ENCODE data around the gene SMYD3.

Gene SMYD3

GRCh38 chr1:246041360-246041759 lies 465.7 kb downstream of the SMYD3 start:
- Histone ChIP-seq H3K36me3 (no peaks in the 10 kb centered on the region), H3K4me1 (peaks cover 10% of the 10 kb centered on the region; the same call in 1 of the 2 replicates), H3K27me3 (no peaks in the 10 kb centered on the region), H3K9me3 (no peaks in the 10 kb centered on the region), H3K4me3 (ENCODE audit: low read depth, low read length) (no peak overlapping the region)
- no peak for DNase-seq
- no peak for TF ChIP-seq CTCF (IDR thresholded peaks at IDR 0.05; ENCODE audit: low read depth, low read length)

- no peak for TF ChIP-seq CTCF (IDR thresholded peaks at IDR 0.05; ENCODE audit: low read depth, low read length)
- Histone ChIP-seq H3K27me3 (no peaks in the 10 kb centered on the region), H3K9me3 (no peaks in the 10 kb centered on the region)
Measured at GRCh38 chr1:246040200-246040890, 466.7 kb downstream of the SMYD3 start.

GRCh38 chr1:246039584-246039983 lies 467.5 kb downstream of the SMYD3 start:
- no peak for DNase-seq
- Histone ChIP-seq H3K27me3 (no peaks in the 10 kb centered on the region), H3K4me3 (ENCODE audit: low read depth, low read length) (no peak overlapping the region), H3K4me1 (peaks cover 16% of the 10 kb centered on the region), H3K9me3 (no peaks in the 10 kb centered on the region), H3K36me3 (no peaks in the 10 kb centered on the region)
- no peak for TF ChIP-seq CTCF (IDR thresholded peaks at IDR 0.05; ENCODE audit: low read depth, low read length)

More at GRCh38 chr1:246040200-246040890, 466.7 kb downstream of the SMYD3 start:
- H3K4me1 ChIP-seq = peaks cover 16% of the 10 kb centered on the region
- DNase-seq = no peak
- H3K4me3 ChIP-seq (ENCODE audit: low read depth, low read length) = no peak overlapping the region
- no peaks in the 10 kb centered on the region for H3K36me3 ChIP-seq

GRCh38 chr1:246037832-246038231 lies 469.2 kb downstream of the SMYD3 start:
- Histone ChIP-seq H3K9me3 (no peaks in the 10 kb centered on the region), H3K4me3 (ENCODE audit: low read depth, low read length) (no peak overlapping the region), H3K27me3 (no peaks in the 10 kb centered on the region), H3K36me3 (no peaks in the 10 kb centered on the region), H3K4me1 (peaks cover 19% of the 10 kb centered on the region)
- no peak for TF ChIP-seq CTCF (IDR thresholded peaks at IDR 0.05; ENCODE audit: low read depth, low read length)
- no peak for DNase-seq

GRCh38 chr1:246036175-246036574 lies 470.9 kb downstream of the SMYD3 start:
- Histone ChIP-seq H3K4me1 (peaks cover 28% of the 10 kb centered on the region), H3K36me3 (no peaks in the 10 kb centered on the region), H3K4me3 (ENCODE audit: low read depth, low read length) (peak overlapping the region; percentile 52; the same call in 1 of the 2 replicates), H3K27me3 (no peaks in the 10 kb centered on the region), H3K9me3 (no peaks in the 10 kb centered on the region)
- no peak for TF ChIP-seq CTCF (IDR thresholded peaks at IDR 0.05; ENCODE audit: low read depth, low read length)
- no peak for DNase-seq

GRCh38 chr1:246035060-246035541 lies 472.0 kb downstream of the SMYD3 start:
- no peaks in the 10 kb centered on the region for H3K27me3 ChIP-seq
- no peaks in the 10 kb centered on the region for H3K36me3 ChIP-seq
- peak overlapping the region; percentile 52 for H3K4me3 ChIP-seq (ENCODE audit: low read depth, low read length)
- peaks cover 28% of the 10 kb centered on the region for H3K4me1 ChIP-seq
- TF ChIP-seq CTCF (IDR thresholded peaks at IDR 0.05; ENCODE audit: low read depth, low read length) = no peak
- DNase-seq = peak; percentile 75
- no peaks in the 10 kb centered on the region for H3K9me3 ChIP-seq
